HG02678 (cell line): ENCODE results near the gene SMPD3.

Source experiments
- ATAC-seq: cut with Tn5 transposase; IDR thresholded peaks from one replicate; pipeline ENCODE4 v1.9.1; 2021; ENCODE audit warnings: mild to moderate bottlenecking, moderate library complexity; ENCODE audit not compliant: unreplicated experiment

The SMPD3 gene

GRCh38 chr16:68408428-68408827 lies 39.9 kb downstream of the SMPD3 start:
- ATAC-seq = no peak

- ATAC-seq = no peak
Measured at GRCh38 chr16:68406458-68407152, 41.7 kb downstream of the SMPD3 start.

GRCh38 chr16:68404736-68405345 lies 43.5 kb downstream of the SMPD3 start:
- no peak for ATAC-seq

GRCh38 chr16:68403704-68404103 lies 44.6 kb downstream of the SMPD3 start:
- ATAC-seq = no peak

GRCh38 chr16:68403177-68403576 lies 45.1 kb downstream of the SMPD3 start:
- no peak for ATAC-seq

GRCh38 chr16:68402748-68403040 lies 45.6 kb downstream of the SMPD3 start:
- no peak for ATAC-seq

GRCh38 chr16:68401871-68402747 lies 46.2 kb downstream of the SMPD3 start:
- no peak for ATAC-seq

- ATAC-seq = no peak
Measured at GRCh38 chr16:68400924-68401460, 47.3 kb downstream of the SMPD3 start.

- ATAC-seq = no peak
Measured at GRCh38 chr16:68400083-68400923, 48.0 kb downstream of the SMPD3 start.

GRCh38 chr16:68399456-68399855 lies 48.9 kb downstream of the SMPD3 start:
- ATAC-seq = no peak

- no peak for ATAC-seq
Measured at GRCh38 chr16:68397710-68398201, 50.6 kb downstream of the SMPD3 start.

- ATAC-seq = no peak
Measured at GRCh38 chr16:68396481-68396880, 51.8 kb downstream of the SMPD3 start.

GRCh38 chr16:68395815-68396214 lies 52.5 kb downstream of the SMPD3 start:
- ATAC-seq = no peak

GRCh38 chr16:68395167-68395786 lies 53.0 kb downstream of the SMPD3 start:
- ATAC-seq = no peak

GRCh38 chr16:68393333-68393732 lies 55.0 kb downstream of the SMPD3 start:
- ATAC-seq = no peak

GRCh38 chr16:68389750-68390371 lies 58.4 kb downstream of the SMPD3 start:
- no peak for ATAC-seq

GRCh38 chr16:68389006-68389405 lies 59.3 kb downstream of the SMPD3 start:
- ATAC-seq = no peak

- ATAC-seq = no peak
Measured at GRCh38 chr16:68388124-68388523, 60.2 kb downstream of the SMPD3 start.

GRCh38 chr16:68387301-68387700 lies 61.0 kb downstream of the SMPD3 start:
- no peak for ATAC-seq

- ATAC-seq = no peak
Measured at GRCh38 chr16:68386628-68387027, 61.7 kb downstream of the SMPD3 start.
